Left cardiac atrium (tissue), 4 donors: ENCODE measurements around the gene WNT4. TPM values are rescaled to one million over a fixed set of nuclear protein-coding genes. Genes with fewer than 3 reads are reported as not detected.

Experiments
- ATAC-seq, 2 donors: fragments of 200-7000 bp; cut with Tn5 transposase; one replicate each; pipeline ENCODE4 v1.9.1; 2020; ENCODE audit warnings: mild to moderate bottlenecking in 2 of 2, moderate library complexity in 2 of 2
- DNase-seq: peaks from one replicate; pipeline ENCODE4 v3.0.0-alpha.2; 2020
- intact Hi-C, 2 donors: fragments of 100-400 bp; cut with DNase I; formaldehyde crosslinking; loops; one replicate each; pipeline versions ENCODE4 v1.14.1 to v1.15.1; 2022 to 2023
- total RNA-seq, 2 donors: library from RNA; stranded (reverse); fragmentation: NEBNext Ultra II Directional; extraction: Animal tissue kit (Norgen Biotek cat#: 25700); gene quantifications; one replicate each; pipeline ENCODE4 v1.2.1, GENCODE V29; 2021
- donor health status: DM: no; HTN: yes; CAD: no.
- donor health status: DM: no; HTN: yes; CAD: no; lungs with severe emphysema.
- donor health status: DM: yes; HTN: yes; CAD: no.
- donor health status: Dilated cardiomyopathy.

Gene WNT4
- total RNA-seq, 2 donors from 2014 or later: 0.18 TPM; not detected in 1

DNA sequence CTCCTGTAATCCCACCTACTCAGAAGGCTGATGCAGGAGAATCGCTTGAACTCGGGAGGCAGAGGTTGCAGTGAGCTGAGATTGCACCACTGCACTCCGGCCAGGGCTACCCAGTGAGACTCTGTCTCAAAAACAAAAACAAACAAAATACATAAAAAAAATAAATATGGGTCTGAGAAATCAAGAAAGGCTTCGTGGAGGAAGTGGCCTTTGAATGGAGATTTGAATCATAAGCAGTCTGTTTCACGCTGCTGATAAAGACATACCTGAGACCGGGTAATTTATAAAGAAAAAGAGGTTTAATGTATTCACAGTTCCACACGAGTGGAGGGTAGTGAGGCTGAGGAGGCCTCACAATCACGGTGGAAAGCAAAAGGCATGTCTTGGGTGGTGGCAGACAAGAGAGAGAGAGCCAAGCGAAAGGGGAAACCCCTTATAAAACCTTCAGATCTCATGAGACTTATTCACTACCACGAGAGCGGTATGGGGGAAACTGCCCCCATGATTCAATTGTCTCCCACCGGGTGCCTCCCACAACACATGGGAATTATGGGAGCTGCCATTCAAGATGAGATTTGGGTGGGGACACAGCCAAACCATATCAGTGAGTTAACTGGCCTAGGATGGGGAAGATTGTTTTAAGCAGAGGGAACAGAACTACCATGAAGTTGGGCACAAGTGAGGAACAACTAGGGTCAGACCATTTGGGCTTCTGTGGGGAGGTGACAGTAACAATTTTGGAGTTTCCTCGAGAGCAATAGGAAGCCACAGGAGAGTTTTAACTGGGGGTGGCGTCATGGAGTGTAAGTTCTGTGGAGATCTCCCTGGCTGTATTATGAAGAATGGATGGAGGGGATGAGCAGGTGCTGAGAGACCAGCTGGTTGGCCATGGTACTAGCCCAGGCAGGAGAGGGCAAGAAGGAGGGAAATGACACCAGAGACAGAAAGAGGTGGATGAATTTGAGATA lies 22.2 kb upstream of the WNT4 start:
- DNase-seq (no peak), ATAC-seq (no peak)
- intact Hi-C loops: no loop called here

DNA sequence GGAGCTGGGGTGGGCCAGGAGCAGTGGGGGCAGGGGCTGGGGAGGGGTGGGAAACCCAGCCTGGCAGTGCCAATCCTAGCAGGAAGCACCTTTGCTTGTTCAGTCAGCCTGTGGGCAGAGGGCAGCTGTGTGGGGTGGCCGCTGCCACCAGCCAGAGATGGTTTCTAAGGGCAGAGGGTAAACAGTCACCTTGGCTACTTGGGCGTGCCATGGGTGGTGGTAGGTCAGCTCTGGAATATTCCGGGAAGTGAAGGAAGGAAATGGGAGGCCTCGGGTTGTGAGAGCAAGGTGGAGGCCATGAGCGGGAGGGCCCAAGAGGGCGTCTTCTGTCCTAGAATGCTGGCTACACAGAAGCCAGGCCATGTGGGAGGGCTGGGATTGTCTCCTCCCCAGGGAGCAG lies 20.7 kb upstream of the WNT4 start:
- ATAC-seq (no peak), DNase-seq (no peak)
- intact Hi-C loops: no loop called here

DNA sequence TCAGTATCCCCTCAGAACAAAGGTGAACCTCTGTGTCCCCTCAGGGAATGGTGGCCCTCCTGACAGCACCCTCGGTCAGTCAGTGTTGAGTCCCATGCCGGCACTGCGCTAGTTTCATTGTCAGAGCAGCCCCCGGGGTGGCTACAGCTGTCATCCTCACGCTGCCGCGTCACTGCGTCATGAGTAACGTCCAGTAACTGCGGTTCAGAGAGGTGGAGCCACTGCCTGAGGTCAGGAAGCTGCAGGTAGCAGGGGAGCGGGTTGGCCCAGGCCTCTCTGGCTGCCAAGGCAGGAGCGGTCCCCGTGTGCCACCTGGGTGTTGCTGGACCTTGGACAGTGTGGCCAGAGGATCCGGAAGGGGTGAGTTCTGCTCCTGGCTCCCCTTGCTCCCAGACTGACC lies 20.2 kb upstream of the WNT4 start:
- no peak for ATAC-seq
- intact Hi-C loops: no loop called here
- DNase-seq: no peak

DNA sequence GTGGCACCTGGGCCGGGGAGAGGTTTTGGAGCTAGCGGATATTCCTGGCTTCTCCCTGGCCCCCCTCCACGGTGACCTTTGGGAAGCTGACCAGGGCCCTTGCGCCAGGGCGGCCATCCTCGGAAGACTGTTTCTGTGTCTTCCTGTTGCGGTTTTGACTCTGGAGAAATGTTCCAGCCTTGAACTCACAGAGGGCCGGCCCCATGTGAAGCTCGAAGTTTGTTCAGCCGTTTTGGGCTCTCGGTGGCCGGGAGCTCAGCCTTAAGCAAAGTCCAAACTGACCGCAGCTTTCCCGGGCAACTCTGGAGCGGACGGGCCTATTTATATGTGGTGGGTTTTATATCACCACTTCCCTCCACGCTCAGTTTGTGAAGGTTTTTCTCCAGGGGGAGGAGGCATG lies 17.0 kb upstream of the WNT4 start:
- DNase-seq (no peak), ATAC-seq (no peak)
- intact Hi-C loops: no loop called here

DNA sequence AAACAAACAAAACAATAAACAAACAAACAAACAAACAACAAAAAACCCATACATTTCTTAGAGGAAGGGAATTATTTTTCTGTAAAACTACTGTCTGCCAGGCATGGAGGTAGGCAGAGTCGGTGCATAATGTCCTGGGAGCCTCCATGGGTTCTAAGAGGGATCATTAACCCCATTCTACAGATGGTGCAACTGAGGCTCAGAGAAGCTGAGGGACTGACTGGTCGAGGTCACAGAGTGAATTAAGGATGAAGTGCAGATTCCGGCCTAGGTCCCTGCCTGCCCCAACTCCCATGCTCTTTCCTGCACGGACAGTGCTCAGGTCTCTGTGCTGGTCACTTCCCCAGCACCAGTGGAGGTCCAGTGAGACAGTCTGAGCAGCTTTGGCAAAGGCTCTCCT lies 15.8 kb upstream of the WNT4 start:
- intact Hi-C loops: no loop called here

DNA sequence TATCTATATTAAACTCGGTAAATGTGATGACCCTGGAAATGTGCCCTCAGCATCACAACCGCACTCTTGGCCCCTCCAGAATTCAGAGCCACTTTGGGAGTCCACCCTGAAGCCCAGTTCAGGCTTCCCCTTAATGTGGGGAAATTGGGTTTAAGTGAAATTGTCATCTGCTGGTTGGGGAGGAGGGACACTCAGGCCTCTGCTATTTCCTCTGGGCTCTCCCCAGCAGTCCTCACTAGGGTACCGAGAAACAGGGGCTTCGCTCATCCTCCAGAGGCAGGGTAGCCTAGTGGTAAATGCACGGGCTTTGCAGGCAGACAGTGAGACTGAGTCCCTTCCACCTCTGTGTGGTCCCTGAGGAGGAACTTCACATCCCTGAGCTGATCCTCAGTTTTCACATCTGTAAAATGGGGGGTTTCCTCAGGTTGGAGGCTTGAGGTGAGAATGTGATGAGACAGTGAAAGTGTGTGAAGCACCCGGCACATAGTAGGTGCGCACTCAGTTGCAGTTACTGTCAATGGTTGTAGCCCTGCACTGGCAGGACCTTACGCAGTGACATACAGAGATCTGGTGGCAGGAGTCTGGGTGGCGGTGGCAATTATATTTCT lies 14.6 kb upstream of the WNT4 start:
- intact Hi-C loops: no loop called here
- ATAC-seq (no peak), DNase-seq (no peak)

More for the DNA sequence above, 15.8 kb upstream of the WNT4 start:
- ATAC-seq: no peak
- no peak for DNase-seq

DNA sequence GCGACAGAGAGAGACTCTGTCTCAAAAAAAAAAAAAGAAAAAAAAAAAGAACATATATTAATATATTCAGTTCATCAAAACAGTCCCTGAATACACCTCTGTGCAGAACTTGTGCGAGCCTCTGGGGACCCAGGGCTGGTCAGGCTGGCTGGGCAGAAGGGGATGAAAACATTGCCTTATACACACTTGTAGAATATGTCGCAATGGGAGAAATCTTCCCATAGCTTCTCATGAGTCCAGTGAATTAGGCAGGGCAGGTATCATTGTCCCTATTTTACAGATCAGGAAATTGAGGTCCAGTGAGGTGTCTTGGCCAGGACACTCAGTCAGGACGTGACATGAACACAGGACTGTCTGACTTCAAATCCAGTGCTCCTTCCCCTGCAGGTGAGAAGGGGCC lies 12.6 kb upstream of the WNT4 start:
- ATAC-seq (no peak), DNase-seq (no peak)
- intact Hi-C loops: no loop called here

DNA sequence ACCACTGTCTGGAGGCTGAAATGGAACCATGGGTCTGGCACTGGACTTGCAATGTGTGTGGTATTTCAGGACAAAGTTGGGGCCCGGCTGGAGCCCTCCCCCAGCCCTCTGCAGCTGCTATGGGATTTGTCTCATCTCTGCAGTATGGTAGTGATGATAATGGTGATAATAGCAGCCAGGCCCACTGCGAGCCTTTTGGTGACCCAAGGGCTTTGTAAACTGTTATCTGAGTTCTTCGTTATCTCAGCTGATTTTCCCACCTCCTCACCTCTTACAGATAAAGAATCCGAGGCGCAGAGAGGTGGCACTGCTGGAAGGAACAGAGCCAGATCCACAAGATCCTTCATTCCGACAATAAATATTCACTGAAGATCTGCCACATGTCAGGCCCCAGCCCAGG lies 11.7 kb upstream of the WNT4 start:
- no peak for ATAC-seq
- intact Hi-C loops: no loop called here
- DNase-seq: no peak

DNA sequence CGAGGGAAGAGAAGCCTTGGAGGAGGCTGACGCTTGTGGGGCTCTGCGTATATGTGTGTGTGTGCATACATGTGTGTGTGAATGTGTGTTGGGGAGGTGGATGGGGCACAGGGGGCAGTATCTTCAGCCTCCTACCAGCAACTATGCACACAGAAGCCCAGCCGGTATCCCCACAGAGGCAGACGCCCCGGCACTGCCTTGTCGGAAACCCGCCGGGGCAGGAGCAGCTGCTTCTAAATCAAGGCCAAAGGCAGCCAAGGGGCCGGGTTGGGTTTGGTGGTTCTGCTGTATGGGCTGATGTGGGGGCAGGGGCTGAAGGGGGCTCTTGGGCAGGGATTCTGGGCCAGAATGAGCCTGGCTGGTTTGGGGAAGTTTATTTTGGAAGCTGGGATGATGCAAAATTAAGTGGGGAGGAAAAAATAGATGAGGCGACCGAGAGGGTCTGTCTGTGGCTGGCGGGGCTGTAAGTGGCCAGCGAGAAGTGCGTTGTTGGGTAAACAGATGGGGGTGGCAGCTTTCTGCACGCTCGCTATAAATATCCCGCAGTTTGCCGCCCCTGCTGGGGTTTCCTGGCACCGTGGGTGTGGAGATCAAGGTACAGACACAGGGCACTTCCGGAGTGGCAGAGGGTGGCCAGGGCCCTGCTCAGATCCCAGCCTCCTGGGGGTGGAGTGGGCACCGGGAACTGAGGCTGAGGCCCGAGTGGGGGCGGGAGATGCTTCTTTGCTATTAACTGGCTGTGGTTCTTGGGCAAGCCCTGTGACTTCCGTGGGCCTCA lies 11.0 kb upstream of the WNT4 start:
- ATAC-seq (no peak), DNase-seq (no peak)
- intact Hi-C loops: no loop called here

DNA sequence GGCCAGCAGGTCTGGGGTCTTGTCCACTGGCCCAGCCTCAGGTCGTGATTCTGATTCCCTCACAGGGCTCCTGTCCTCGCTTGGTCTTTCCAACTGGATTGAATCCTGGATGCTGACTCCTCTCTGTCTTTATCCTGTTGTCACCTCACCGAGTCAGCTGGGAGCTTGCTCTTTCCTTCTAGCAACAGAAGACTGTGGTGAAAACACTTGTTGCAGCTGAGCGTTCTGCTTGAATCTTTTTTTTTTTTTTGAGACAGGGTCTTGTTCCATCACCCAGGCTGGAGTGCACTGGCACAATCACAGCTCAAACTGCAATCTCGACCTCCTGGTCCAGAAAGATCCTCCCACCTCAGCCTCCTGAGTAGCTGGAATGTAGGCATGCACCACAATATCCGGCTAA lies 8.0 kb upstream of the WNT4 start:
- DNase-seq (no peak), ATAC-seq (no peak)
- intact Hi-C loops: no loop called here

DNA sequence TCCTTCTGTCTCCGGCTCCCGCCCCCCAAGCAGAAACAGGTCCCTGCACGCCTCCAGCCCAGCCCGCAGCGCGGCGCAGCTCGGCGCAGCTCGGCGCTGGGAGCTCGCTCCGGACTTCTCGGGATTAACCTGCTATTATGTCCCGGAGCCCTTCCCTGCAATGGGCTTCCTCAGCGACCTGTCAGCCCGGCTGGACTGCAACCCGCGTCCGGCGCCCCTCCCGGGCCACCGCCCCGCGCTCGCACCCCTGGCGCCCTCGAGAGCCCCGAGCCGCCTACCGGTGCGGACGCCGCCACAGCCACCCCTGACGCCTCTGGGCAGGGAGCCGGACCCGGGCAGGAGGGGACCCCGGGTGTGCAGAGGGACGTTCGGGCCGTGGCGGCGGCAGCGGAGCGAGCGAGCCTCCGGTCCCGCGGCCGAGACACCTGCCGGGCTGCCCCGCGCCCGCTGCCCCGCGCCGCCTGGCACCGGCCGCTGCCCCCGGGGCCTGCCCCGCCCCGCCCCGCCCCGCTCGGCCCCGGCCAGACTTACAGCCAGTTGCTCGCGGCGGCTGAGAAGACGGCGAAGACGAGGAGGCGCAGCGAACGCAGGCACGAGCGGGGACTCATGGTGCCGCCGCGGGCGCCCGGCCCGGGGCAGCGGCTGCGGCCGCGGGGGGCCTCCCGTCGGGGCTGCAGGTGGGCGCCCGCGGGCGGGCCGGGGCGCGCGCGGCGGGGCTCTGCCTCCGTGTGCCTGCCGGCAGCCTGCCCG lies 407 bp downstream of the WNT4 start:
- intact Hi-C loops: no loop called here
- peak; percentile 21 to 44 for ATAC-seq
- DNase-seq: no peak

DNA sequence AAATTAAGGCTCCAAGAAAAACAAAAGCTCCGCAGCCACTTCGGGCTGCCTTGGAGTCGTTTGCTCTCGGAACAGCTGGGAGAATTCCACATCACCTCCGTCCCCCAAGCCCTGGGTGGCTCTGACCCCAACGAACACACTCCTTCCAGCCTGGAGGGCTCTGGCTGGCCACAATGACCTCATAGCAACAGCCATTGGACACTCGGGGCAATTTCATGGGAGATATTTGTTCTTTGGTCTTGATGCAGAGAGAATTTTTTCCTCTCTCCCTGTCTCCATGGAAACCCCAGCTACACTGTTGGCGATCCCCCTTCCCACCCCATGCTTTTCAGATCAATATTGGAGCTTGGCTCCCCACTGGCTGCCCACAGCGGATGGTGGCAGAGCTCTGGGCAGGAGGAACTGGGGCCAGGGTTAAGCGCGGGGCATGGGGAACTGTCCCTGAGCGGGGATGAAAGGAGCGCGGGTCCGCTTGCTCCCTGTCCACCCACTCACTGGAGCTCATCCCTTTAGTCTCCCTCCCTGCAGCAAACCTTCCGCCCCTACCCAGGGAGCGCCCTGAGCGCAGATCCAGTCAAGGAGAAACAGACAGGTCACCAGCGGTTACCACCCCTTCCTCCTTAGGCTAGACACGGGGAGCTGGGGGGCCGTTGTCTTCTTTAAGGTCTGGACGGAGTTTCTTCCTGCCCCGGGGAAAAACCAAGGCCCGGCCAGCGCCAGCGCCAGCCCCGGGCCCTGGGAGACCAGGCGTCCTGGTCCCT lies 1.2 kb downstream of the WNT4 start:
- DNase-seq: no peak
- ATAC-seq: no peak
- intact Hi-C loops: no loop called here

DNA sequence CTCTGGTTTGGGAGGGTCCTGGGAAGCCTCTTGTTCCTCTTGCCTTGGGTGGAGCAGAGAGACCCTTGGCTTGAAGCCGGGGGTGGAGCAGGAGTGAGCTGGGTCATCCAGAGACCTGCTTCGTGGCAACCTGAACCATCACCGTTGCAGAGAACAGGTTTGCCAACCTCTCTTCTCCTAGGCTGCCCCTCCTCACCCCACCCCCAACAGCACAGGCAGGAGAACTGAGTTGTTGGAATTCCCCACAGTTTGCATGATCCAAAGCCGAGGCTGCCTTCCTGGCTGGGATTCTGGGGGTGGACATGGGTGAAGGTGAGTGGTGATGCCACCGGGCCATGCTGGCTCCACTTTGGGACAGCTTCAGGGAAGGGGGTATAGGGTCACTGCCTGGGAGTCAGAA lies 2.2 kb downstream of the WNT4 start:
- DNase-seq (no peak), ATAC-seq (no peak)
- intact Hi-C loops: no loop called here

DNA sequence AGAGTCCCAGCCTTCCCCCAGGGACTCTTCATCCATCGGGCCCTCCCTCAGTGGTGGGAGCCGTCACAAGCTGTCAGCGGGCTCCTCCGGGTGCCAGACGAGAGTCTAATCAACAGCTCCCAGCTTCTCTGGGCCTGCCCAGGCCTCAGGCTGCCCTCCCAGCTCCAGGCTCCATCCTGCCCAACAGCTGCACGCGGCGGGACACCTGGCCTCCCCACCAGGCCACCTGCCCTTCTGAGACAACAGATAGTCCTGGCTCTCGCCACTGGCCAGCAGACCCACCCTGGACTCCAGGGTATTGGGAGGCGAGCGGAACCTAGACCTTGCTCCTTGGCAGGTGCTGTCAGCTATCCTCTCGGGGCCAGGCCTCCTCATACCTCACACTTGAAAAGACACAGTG lies 3.1 kb downstream of the WNT4 start:
- intact Hi-C loops: loop anchor here in 1 of 2 donors (10.0 kb wide), 1 partner anchor 135 kb away; no protein-coding TSS in a partner anchor
- no peak for DNase-seq

DNA sequence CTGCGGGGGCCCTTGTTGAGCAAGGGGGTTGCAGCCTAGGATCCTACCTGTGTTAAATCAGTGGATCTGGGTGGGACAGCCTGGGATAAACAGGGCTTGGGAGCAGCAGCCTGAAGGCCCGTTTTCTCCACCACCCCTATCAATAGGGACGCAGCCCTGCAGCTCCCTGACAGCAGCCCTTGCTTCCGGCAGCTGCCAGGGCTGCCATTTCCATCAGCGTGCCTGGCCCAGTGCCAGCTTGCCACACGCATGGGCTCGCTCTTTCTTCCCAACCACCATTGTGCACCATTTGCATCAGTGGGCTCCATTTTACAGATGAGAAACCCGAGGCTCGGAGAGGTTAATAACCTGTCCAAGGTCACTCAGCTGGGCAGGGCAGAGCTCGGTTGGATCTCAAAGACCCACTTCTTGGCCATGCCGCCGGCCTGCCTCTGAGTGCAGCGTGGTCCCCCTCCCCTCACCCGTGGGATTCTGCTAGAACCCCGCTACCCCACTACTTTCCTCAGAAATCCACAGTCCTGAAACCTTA lies 3.8 kb downstream of the WNT4 start:
- intact Hi-C loops: loop anchor here in 1 of 2 donors (10.0 kb wide), 1 partner anchor 136 kb away; no protein-coding TSS in a partner anchor
- DNase-seq (no peak), ATAC-seq (no peak)

More for the DNA sequence above, 3.1 kb downstream of the WNT4 start:
- no peak for ATAC-seq

DNA sequence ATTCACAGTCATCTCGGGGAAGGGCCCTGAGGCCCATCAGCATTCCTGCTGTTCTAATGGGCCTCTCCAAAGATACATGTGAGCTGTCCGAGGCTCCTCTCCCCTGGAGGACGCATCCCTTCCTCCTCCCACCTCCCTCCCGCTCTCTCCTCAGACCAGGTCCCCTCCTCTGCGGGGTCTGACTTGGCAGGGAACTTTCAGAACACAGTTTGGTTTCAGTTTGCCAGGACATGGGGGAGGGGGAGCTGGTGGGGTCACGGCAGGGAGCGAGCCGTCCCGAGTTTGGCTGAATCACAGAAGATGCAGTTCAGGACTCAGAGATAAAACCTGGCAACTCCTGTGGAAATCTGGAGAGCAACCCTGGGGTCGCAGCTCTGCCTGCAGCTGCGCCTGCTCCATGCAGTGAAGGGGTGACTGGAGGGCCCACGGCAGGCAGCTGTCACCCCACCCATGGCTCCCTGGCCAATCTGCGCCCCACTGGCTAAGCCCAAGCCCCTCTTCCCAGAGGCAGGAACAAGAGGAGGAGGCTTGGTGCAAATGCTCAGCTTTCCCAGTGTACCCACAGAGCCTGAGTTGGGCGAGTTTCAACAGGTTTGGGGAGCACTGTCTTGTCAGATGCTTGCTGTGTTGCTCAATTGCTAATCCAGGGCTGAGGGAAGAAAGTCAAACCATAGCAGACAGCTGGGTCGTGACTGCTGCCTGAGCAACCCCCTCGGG lies 5.7 kb downstream of the WNT4 start:
- intact Hi-C loops: loop anchor here in 1 of 2 donors (10.0 kb wide), 1 partner anchor 138 kb away; no protein-coding TSS in a partner anchor
- no peak for DNase-seq
- ATAC-seq: no peak

DNA sequence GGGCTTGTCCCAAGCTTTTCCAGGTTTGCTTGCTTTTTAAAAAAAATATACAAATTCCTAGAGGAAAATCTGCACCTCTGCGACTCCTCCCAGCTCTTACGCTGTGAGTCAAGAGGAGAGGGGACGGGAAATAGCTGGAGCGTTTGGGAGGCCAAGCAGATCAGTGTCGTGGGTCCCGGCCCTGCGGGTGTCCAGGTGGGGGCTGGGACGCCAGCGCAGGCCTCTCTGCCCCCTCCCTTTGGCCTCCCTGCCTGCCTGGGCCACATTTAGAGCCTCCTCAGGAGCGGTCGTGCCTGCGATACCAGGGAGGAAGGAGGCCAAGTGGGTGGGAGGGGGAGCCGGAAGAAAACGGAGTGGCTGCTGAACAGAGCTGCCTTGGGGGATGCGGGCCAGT lies 9.0 kb downstream of the WNT4 start:
- DNase-seq (no peak), ATAC-seq (no peak)
- intact Hi-C loops: loop anchor here in 1 of 2 donors (10.0 kb wide), 1 partner anchor 141 kb away; no protein-coding TSS in a partner anchor
